DND-41 (cell line): ENCODE data around the gene CRYBA1.
A peak's percentile ranks its signal among the peaks of the same experiment; 100 is the strongest.

Experiments used
- ATAC-seq: fragments of 200-7000 bp; cut with Tn5 transposase; 3 replicates; pipeline ENCODE4 v1.9.1; 2021; ENCODE audit warnings: low read depth; ENCODE audit not compliant: insufficient read depth
- DNase-seq: peaks from one replicate; pipeline ENCODE4 v3.0.0-alpha.2; 2020
- H2AFZ ChIP-seq: 2 replicates; pipeline ENCODE4 v1.6.0; 2012; ENCODE audit warnings: low read depth, low read length
- H3K27ac ChIP-seq: 2 replicates; pipeline ENCODE4 v1.5.1; 2012; ENCODE audit warnings: low read length, inconsistent platforms
- H3K27me3 ChIP-seq: fragments of 200-600 bp; sonication (generic); 2 replicates; pipeline ENCODE4 v1.6.0; 2012; ENCODE audit warnings: low read length, mild to moderate bottlenecking, inconsistent platforms; ENCODE audit not compliant: insufficient read depth, poor library complexity
- H3K36me3 ChIP-seq: 2 replicates; pipeline ENCODE4 v1.5.1; 2012; ENCODE audit warnings: low read length, inconsistent platforms; ENCODE audit not compliant: insufficient read depth
- H3K4me1 ChIP-seq: 2 replicates; pipeline ENCODE4 v1.5.1; 2012; ENCODE audit warnings: mild to moderate bottlenecking, low read length; ENCODE audit not compliant: insufficient read depth
- H3K4me2 ChIP-seq: 2 replicates; pipeline ENCODE4 v1.6.0; 2012; ENCODE audit warnings: mild to moderate bottlenecking, moderate library complexity, low read length, inconsistent platforms; ENCODE audit not compliant: insufficient read depth
- H3K4me3 ChIP-seq, 2 experiments: fragments of 200-600 bp in 1 of 2; shearing (Covaris generic) in 1 of 2; 2 replicates each; pipeline ENCODE4 v1.5.1; 2012 to 2016; ENCODE audit warnings: inconsistent platforms in 2 of 2, low read length in 2 of 2, mild to moderate bottlenecking in 2 of 2, low read depth in 1 of 2, moderate library complexity in 1 of 2
- H3K79me2 ChIP-seq: 2 replicates; pipeline ENCODE4 v1.6.0; 2012; ENCODE audit warnings: low read length, inconsistent platforms; ENCODE audit not compliant: insufficient read depth
- H3K9ac ChIP-seq: 2 replicates; pipeline ENCODE4 v1.6.0; 2012; ENCODE audit warnings: low read depth, mild to moderate bottlenecking, inconsistent platforms, low read length, moderate library complexity
- H3K9me3 ChIP-seq: 2 replicates; pipeline ENCODE4 v1.5.1; 2012; ENCODE audit warnings: low read length, moderate library complexity, mild to moderate bottlenecking, inconsistent platforms; ENCODE audit not compliant: insufficient read depth, severe bottlenecking
- H4K20me1 ChIP-seq: 2 replicates; pipeline ENCODE4 v1.6.0; 2012; ENCODE audit warnings: low read length; ENCODE audit not compliant: insufficient read depth
- EZH2 ChIP-seq: IDR thresholded peaks from 3 replicates; pipeline ENCODE4 v1.6.1; 2012; ENCODE audit warnings: borderline replicate concordance, low read depth, mild to moderate bottlenecking, moderate library complexity, low read length, inconsistent platforms; ENCODE audit not compliant: severe bottlenecking
- TF ChIP-seq, protein P1 (sequence below): IDR thresholded peaks from 2 replicates; pipeline ENCODE4 v1.5.1; 2012; ENCODE audit warnings: borderline replicate concordance, low read length, moderate library complexity, mild to moderate bottlenecking; ENCODE audit not compliant: poor library complexity, severe bottlenecking; ENCODE audit errors: extremely low read depth

CRYBA1 gene

DNA sequence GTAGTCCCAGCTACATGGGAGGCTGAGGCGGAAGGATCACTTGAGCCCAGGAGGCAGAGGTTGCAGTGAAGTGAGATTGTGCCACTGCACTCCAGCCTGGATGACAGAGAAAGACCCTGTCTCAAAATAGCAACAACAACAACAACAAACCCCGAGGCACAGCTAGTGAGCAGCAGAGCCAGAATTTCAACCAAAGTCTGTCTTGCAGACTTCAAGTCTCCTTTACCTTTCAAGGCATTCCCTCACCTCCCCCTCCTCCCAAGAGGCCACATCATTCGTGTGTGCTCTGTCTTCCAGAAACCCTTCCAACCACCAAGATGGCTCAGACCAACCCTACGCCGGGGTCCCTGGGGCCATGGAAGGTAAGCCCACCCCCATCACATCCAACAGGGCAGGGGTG is 2.2 kb downstream of the CRYBA1 start:
- Histone ChIP-seq H3K9ac (no peak overlapping the region), H3K4me1 (no peaks in the 10 kb centered on the region), H3K36me3 (no peaks in the 10 kb centered on the region), H2AFZ (no peak overlapping the region), H3K79me2 (no peaks in the 10 kb centered on the region), H3K9me3 (no peaks in the 10 kb centered on the region), H3K4me3 (no peak overlapping the region), H3K27me3 (no peaks in the 10 kb centered on the region), H3K27ac (no peak overlapping the region), H3K4me2 (no peak overlapping the region), H4K20me1 (peaks cover 4% of the 10 kb centered on the region; the same call in 1 of the 2 replicates)
- no peak for DNase-seq
- TF ChIP-seq, protein P1, sequence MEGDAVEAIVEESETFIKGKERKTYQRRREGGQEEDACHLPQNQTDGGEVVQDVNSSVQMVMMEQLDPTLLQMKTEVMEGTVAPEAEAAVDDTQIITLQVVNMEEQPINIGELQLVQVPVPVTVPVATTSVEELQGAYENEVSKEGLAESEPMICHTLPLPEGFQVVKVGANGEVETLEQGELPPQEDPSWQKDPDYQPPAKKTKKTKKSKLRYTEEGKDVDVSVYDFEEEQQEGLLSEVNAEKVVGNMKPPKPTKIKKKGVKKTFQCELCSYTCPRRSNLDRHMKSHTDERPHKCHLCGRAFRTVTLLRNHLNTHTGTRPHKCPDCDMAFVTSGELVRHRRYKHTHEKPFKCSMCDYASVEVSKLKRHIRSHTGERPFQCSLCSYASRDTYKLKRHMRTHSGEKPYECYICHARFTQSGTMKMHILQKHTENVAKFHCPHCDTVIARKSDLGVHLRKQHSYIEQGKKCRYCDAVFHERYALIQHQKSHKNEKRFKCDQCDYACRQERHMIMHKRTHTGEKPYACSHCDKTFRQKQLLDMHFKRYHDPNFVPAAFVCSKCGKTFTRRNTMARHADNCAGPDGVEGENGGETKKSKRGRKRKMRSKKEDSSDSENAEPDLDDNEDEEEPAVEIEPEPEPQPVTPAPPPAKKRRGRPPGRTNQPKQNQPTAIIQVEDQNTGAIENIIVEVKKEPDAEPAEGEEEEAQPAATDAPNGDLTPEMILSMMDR: no peak
- no peak for TF ChIP-seq EZH2
- ATAC-seq: no peak

DNA sequence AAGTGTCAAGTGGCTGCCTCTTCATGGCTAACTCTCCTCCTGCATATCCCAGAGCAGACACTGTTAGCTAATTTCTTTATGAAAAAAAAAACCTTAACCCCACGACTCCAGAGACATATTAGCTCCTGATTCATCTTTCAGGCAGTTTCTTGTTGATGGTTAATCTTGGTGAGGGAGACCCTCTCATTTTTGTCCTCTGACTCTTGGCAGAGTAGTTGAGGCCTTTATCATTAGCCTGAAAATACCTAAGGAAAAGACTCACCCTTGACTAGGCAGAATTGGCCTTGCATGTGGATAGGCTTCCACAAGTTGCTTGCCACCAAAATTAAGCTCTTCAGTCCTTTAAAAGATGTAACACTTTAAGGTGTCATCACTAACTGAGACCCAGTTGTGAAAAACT is 4.0 kb downstream of the CRYBA1 start:
- Histone ChIP-seq H3K9me3 (no peaks in the 10 kb centered on the region), H3K27ac (no peak overlapping the region), H3K9ac (no peak overlapping the region), H3K27me3 (no peaks in the 10 kb centered on the region), H3K36me3 (peaks cover 8% of the 10 kb centered on the region), H3K4me3 (no peak overlapping the region), H4K20me1 (peaks cover 10% of the 10 kb centered on the region), H3K4me1 (no peaks in the 10 kb centered on the region), H3K79me2 (no peaks in the 10 kb centered on the region), H2AFZ (no peak overlapping the region), H3K4me2 (no peak overlapping the region)
- no peak for TF ChIP-seq EZH2
- DNase-seq (no peak), ATAC-seq (no peak)

DNA sequence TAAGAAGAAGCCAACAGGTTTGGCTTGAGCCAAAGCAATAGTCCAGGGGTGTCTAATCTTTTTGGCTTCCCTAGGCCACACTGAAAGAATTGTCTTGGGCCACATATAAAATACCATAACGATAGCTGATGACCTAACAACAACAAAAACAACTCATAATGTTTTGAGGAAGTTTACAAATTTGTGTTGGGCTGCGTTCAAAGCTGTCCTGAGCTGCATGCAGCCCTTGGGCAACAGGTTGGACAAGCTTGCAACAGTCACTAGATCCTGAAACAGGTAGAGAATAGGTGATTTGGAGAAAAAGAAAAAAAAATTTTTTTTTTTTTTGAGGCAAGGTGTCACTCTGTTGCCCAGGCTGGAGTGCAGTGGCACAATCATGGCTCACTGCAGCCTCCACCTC is 4.5 kb downstream of the CRYBA1 start:
- TF ChIP-seq, protein P1: no peak
- no peak for TF ChIP-seq EZH2
- H3K27me3 ChIP-seq: no peaks in the 10 kb centered on the region
- H2AFZ ChIP-seq: no peak overlapping the region
- no peak overlapping the region for H3K27ac ChIP-seq
- no peak for ATAC-seq
- no peak overlapping the region for H3K4me2 ChIP-seq
- H3K9ac ChIP-seq: no peak overlapping the region
- H4K20me1 ChIP-seq: peaks cover 13% of the 10 kb centered on the region
- H3K4me1 ChIP-seq: no peaks in the 10 kb centered on the region
- no peak overlapping the region for H3K4me3 ChIP-seq
- no peak for DNase-seq
- no peaks in the 10 kb centered on the region for H3K9me3 ChIP-seq
- H3K36me3 ChIP-seq: peaks cover 11% of the 10 kb centered on the region
- no peaks in the 10 kb centered on the region for H3K79me2 ChIP-seq

DNA sequence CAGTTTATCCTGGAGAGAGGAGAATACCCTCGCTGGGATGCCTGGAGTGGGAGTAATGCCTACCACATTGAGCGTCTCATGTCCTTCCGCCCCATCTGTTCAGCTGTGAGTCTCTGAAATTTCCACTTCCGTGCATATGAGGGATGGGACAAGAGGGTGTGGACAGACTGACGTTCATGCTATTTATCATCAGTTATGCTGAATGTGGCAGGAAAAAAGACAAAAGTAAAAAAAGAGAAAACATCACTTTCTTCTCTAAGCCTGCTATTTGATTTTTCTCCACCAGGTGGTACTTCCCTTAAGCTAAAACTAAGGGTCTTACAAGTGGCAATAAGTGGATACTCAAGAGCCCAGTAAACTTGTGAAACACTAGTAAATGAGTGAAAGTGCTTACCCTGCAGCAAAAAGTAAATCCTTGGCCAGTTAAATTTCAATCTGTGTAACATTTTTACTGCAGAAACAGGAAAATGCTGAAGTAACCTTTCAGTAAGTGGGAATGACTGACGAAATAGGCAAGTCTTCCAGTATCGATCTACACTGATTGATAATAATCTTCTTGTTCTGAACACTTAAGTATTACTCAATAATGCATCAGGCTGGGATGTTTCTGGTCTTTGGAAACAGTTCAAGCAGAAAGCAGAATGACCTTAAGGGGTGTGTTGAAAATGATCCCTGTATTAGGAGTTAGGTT is 5.6 kb downstream of the CRYBA1 start:
- H3K79me2 ChIP-seq: no peaks in the 10 kb centered on the region
- H3K9ac ChIP-seq: no peak overlapping the region
- no peaks in the 10 kb centered on the region for H3K4me1 ChIP-seq
- H3K9me3 ChIP-seq: no peaks in the 10 kb centered on the region
- ATAC-seq (no peak), DNase-seq (no peak)
- H2AFZ ChIP-seq: no peak overlapping the region
- H4K20me1 ChIP-seq: peaks cover 21% of the 10 kb centered on the region
- TF ChIP-seq EZH2: no peak
- TF ChIP-seq, protein P1: peak; percentile 64
- no peaks in the 10 kb centered on the region for H3K27me3 ChIP-seq
- no peak overlapping the region for H3K4me3 ChIP-seq
- no peak overlapping the region for H3K27ac ChIP-seq
- H3K4me2 ChIP-seq: no peak overlapping the region
- H3K36me3 ChIP-seq: peaks cover 19% of the 10 kb centered on the region
